Astrocyte (in vitro differentiated cells and primary cell): ENCODE results near the gene THRA. TPM values are rescaled to one million over a fixed set of nuclear protein-coding genes. Genes with fewer than 3 reads are reported as not detected.
A peak's percentile ranks its signal among the peaks of the same experiment; 100 is the strongest.

Experiments used
- DNase-seq: peaks from one replicate; pipeline ENCODE4 v3.0.0-alpha.2; 2010; ENCODE audit warnings: low read depth
- FAIRE-seq: peaks from 2 replicates; lab custom pipeline; 2011; peaks lifted over from hg19 to GRCh38; lab: Jason Lieb, UNC
- H2AFZ ChIP-seq: 2 replicates; pipeline ENCODE4 v1.6.0; 2012; ENCODE audit warnings: low read depth, low read length, inconsistent platforms
- H3K27ac ChIP-seq: 2 replicates; pipeline ENCODE4 v1.5.1; 2011; ENCODE audit warnings: low read depth, low read length, inconsistent platforms
- H3K27me3 ChIP-seq: 2 replicates; pipeline ENCODE4 v1.6.0; 2011; ENCODE audit warnings: low read length, inconsistent platforms; ENCODE audit not compliant: insufficient read depth
- H3K36me3 ChIP-seq: 2 replicates; pipeline ENCODE4 v1.5.1; 2011; ENCODE audit warnings: low read length, inconsistent platforms; ENCODE audit not compliant: insufficient read depth
- H3K4me1 ChIP-seq: 2 replicates; pipeline ENCODE4 v1.5.1; 2011; ENCODE audit warnings: low read length, inconsistent platforms; ENCODE audit not compliant: insufficient read depth
- H3K4me2 ChIP-seq: 2 replicates; pipeline ENCODE4 v1.6.0; 2012; ENCODE audit warnings: low read length, inconsistent platforms
- H3K4me3 ChIP-seq: 2 replicates; pipeline ENCODE4 v1.5.1; 2011; ENCODE audit warnings: low read depth, mild to moderate bottlenecking, low read length, inconsistent platforms; ENCODE audit not compliant: insufficient read depth
- H3K79me2 ChIP-seq: 2 replicates; pipeline ENCODE4 v1.6.0; 2012; ENCODE audit warnings: mild to moderate bottlenecking, low read length, inconsistent platforms; ENCODE audit not compliant: insufficient read depth
- H3K9ac ChIP-seq: 2 replicates; pipeline ENCODE4 v1.6.0; 2012; ENCODE audit warnings: mild to moderate bottlenecking, low read length, inconsistent platforms
- H3K9me3 ChIP-seq: 2 replicates; pipeline ENCODE4 v1.5.1; 2012; ENCODE audit warnings: low read depth, mild to moderate bottlenecking, low read length, inconsistent platforms; ENCODE audit not compliant: insufficient read depth
- H4K20me1 ChIP-seq: 2 replicates; pipeline ENCODE4 v1.6.0; 2012; ENCODE audit warnings: low read length, inconsistent platforms; ENCODE audit not compliant: insufficient read depth
- H3K27ac Mint-ChIP-seq: one replicate; pipeline ENCODE4 v1.8.0; 2021; ENCODE audit warnings: mild to moderate bottlenecking, mixed read lengths; ENCODE audit not compliant: unreplicated experiment
- H3K27me3 Mint-ChIP-seq: one replicate; pipeline ENCODE4 v1.8.0; 2021; ENCODE audit warnings: low read depth, mixed read lengths; ENCODE audit not compliant: unreplicated experiment
- H3K36me3 Mint-ChIP-seq: one replicate; pipeline ENCODE4 v1.8.0; 2021; ENCODE audit warnings: low read depth, mixed read lengths; ENCODE audit not compliant: unreplicated experiment
- H3K4me1 Mint-ChIP-seq: one replicate; pipeline ENCODE4 v1.8.0; 2021; ENCODE audit warnings: low read depth, mixed read lengths; ENCODE audit not compliant: unreplicated experiment
- H3K4me3 Mint-ChIP-seq: one replicate; pipeline ENCODE4 v1.8.0; 2021; ENCODE audit warnings: mild to moderate bottlenecking, moderate library complexity, mixed read lengths; ENCODE audit not compliant: unreplicated experiment
- H3K9me3 Mint-ChIP-seq: one replicate; pipeline ENCODE4 v1.8.0; 2021; ENCODE audit warnings: mild to moderate bottlenecking, mixed read lengths; ENCODE audit not compliant: unreplicated experiment
- EZH2 ChIP-seq: IDR thresholded peaks from 2 replicates; pipeline ENCODE4 v1.6.1; 2012; ENCODE audit warnings: mild to moderate bottlenecking, low read length, inconsistent platforms; ENCODE audit not compliant: insufficient read depth
- total RNA-seq: library from RNA; stranded (reverse); gene quantifications from 2 replicates; pipeline ENCODE4 v1.2.1, GENCODE V29; 2021
- TF ChIP-seq, protein P1 (sequence below): IDR thresholded peaks from 2 replicates; pipeline ENCODE4 v1.5.1; 2011; ENCODE audit warnings: low read depth, mild to moderate bottlenecking, inconsistent platforms, low read length, moderate library complexity; ENCODE audit not compliant: insufficient read depth

The THRA gene
- total RNA-seq, 1 donor from 2014 or later, result 16.7 TPM

DNA sequence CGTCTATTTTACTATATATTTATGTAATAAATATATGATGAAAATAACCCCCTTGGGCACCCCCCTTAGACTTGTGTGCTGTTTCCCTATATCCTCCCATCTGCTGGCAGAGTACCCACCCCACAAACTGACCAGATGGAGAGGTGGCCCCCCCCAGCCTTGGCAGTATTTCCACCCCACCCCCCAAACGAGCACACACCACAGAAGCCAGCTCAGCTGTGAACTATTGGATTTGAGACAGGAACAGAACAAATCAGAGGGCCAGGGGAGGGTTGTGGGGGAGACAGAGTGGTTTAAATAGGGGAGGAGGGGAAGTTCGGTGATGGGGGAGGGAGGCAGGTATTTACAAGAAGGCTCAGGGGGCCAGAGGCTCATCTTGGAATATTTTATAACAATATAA, 29.8 kb downstream of the THRA start:
- no peaks in the 10 kb centered on the region for H3K79me2 ChIP-seq
- no peak overlapping the region for H3K4me2 ChIP-seq
- Mint-ChIP-seq H3K27ac (no peak overlapping the region), H3K4me1 (peaks cover 16% of the 10 kb centered on the region), H3K9me3 (no peaks in the 10 kb centered on the region), H3K27me3 (no peaks in the 10 kb centered on the region), H3K4me3 (no peak overlapping the region), H3K36me3 (peaks cover 31% of the 10 kb centered on the region)
- peaks cover 2% of the 10 kb centered on the region for H3K4me1 ChIP-seq
- H2AFZ ChIP-seq, result no peak overlapping the region
- DNase-seq, result no peak
- no peaks in the 10 kb centered on the region for H4K20me1 ChIP-seq
- no peak overlapping the region for H3K4me3 ChIP-seq
- H3K36me3 ChIP-seq, result peaks cover 5% of the 10 kb centered on the region
- no peak for FAIRE-seq
- no peak overlapping the region for H3K9ac ChIP-seq
- H3K9me3 ChIP-seq, result no peaks in the 10 kb centered on the region
- H3K27me3 ChIP-seq, result no peaks in the 10 kb centered on the region
- TF ChIP-seq, protein P1, sequence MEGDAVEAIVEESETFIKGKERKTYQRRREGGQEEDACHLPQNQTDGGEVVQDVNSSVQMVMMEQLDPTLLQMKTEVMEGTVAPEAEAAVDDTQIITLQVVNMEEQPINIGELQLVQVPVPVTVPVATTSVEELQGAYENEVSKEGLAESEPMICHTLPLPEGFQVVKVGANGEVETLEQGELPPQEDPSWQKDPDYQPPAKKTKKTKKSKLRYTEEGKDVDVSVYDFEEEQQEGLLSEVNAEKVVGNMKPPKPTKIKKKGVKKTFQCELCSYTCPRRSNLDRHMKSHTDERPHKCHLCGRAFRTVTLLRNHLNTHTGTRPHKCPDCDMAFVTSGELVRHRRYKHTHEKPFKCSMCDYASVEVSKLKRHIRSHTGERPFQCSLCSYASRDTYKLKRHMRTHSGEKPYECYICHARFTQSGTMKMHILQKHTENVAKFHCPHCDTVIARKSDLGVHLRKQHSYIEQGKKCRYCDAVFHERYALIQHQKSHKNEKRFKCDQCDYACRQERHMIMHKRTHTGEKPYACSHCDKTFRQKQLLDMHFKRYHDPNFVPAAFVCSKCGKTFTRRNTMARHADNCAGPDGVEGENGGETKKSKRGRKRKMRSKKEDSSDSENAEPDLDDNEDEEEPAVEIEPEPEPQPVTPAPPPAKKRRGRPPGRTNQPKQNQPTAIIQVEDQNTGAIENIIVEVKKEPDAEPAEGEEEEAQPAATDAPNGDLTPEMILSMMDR, result no peak
- TF ChIP-seq EZH2, result no peak
- H3K27ac ChIP-seq, result no peak overlapping the region

DNA sequence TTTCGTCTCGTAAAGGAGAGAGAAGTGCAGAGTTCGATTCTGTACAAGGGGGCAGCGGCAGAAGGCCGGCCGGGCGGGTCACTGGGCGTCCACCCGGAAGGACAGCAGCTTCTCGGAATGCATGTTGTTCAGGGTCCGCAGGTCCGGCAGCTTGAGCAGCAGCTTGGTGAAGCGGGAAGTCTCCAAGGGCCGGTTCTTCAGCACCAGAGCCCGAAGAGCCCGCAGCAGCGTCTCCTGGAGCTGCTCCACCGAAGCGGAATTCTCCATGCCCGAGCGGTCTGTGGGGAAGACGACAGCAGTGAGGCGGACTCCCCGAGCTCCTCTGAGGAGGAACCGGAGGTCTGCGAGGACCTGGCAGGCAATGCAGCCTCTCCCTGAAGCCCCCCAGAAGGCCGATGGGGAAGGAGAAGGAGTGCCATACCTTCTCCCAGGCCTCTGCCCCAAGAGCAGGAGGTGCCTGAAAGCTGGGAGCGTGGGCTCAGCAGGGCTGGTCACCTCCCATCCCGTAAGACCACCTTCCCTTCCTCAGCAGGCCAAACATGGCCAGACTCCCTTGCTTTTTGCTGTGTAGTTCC, 30.3 kb downstream of the THRA start:
- DNase-seq (no peak), FAIRE-seq (no peak)
- Histone ChIP-seq H3K27ac (no peak overlapping the region), H3K9me3 (no peaks in the 10 kb centered on the region), H2AFZ (no peak overlapping the region), H3K27me3 (no peaks in the 10 kb centered on the region), H3K79me2 (peaks cover 1% of the 10 kb centered on the region), H3K4me1 (peaks cover 5% of the 10 kb centered on the region), H3K36me3 (peaks cover 5% of the 10 kb centered on the region), H3K4me2 (no peak overlapping the region), H4K20me1 (no peaks in the 10 kb centered on the region), H3K4me3 (no peak overlapping the region), H3K9ac (no peak overlapping the region)
- Mint-ChIP-seq H3K36me3 (peaks cover 31% of the 10 kb centered on the region), H3K27me3 (no peaks in the 10 kb centered on the region), H3K4me3 (no peak overlapping the region), H3K27ac (peak overlapping the region; percentile 42), H3K9me3 (no peaks in the 10 kb centered on the region), H3K4me1 (peaks cover 16% of the 10 kb centered on the region)
- TF ChIP-seq, protein P1, result no peak
- no peak for TF ChIP-seq EZH2

DNA sequence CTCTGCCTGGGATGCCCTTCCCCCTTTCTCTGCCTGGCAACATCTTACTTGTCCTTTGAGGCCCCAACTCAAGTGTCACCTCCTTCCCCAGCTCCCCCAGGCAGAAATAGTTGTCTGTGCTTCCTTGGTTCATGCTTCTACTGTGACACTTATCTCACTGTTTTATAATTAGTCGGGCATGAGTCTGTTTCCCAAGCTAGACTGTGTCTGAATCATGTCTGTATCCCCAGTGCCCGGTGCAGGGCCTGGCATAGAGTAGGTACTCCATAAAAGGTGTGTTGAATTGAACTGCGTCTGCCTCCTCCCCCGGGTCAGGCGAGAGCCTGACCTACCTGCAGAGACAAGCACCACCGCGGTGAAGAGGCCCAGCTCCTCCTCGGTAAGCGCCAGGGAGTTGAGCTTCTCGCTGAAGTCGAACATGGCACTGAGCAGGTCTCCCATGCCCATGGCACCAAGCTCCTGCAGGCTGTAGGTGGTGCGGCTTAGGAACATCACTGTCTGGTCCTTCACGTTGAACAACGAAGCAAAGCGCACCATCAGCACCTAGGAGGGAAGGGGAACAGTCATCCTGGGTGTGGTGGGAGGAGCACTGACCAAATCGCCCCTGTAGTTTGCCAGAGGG, 30.9 kb downstream of the THRA start:
- DNase-seq (no peak), FAIRE-seq (no peak)
- Mint-ChIP-seq H3K4me1 (peaks cover 22% of the 10 kb centered on the region), H3K4me3 (peak overlapping the region; percentile 21), H3K9me3 (no peaks in the 10 kb centered on the region), H3K27ac (peak overlapping the region; percentile 42), H3K36me3 (peaks cover 30% of the 10 kb centered on the region), H3K27me3 (no peaks in the 10 kb centered on the region)
- H3K4me2 ChIP-seq, result no peak overlapping the region
- peaks cover 5% of the 10 kb centered on the region for H3K36me3 ChIP-seq
- H3K27me3 ChIP-seq, result no peaks in the 10 kb centered on the region
- no peak overlapping the region for H3K9ac ChIP-seq
- no peak overlapping the region for H3K27ac ChIP-seq
- H4K20me1 ChIP-seq, result no peaks in the 10 kb centered on the region
- H2AFZ ChIP-seq, result no peak overlapping the region
- no peak overlapping the region for H3K4me3 ChIP-seq
- TF ChIP-seq, protein P1, result no peak
- TF ChIP-seq EZH2, result no peak
- no peaks in the 10 kb centered on the region for H3K9me3 ChIP-seq
- H3K79me2 ChIP-seq, result peaks cover 7% of the 10 kb centered on the region
- peaks cover 11% of the 10 kb centered on the region for H3K4me1 ChIP-seq
